ENCODE measurements around the gene RGS6.

Gene RGS6

GRCh38 chr14:72013721-72014345 is 81.6 kb downstream of the RGS6 start:
- no peak for DNase-seq (ENCODE audit: low read depth in 1 of 2, low spot score in 1 of 2)

GRCh38 chr14:72014486-72014885 is 82.3 kb downstream of the RGS6 start:
- no peak for DNase-seq (ENCODE audit: low read depth in 1 of 2, low spot score in 1 of 2)

GRCh38 chr14:72017290-72017689 is 85.1 kb downstream of the RGS6 start:
- DNase-seq (ENCODE audit: low read depth in 1 of 2, low spot score in 1 of 2): no peak

GRCh38 chr14:72023128-72024042 is 91.2 kb downstream of the RGS6 start:
- no peak for DNase-seq (ENCODE audit: low read depth in 1 of 2, low spot score in 1 of 2)

GRCh38 chr14:72024043-72024407 is 91.8 kb downstream of the RGS6 start:
- DNase-seq (ENCODE audit: low read depth in 1 of 2, low spot score in 1 of 2): no peak

- DNase-seq (ENCODE audit: low read depth in 1 of 2, low spot score in 1 of 2): no peak
These were observed 92.3 kb downstream of the RGS6 start for GRCh38 chr14:72024504-72024903.

- no peak for DNase-seq (ENCODE audit: low read depth in 1 of 2, low spot score in 1 of 2)
These were observed 94.3 kb downstream of the RGS6 start for GRCh38 chr14:72026536-72026935.

- DNase-seq (ENCODE audit: low read depth in 1 of 2, low spot score in 1 of 2): no peak
These were observed 94.8 kb downstream of the RGS6 start for GRCh38 chr14:72027061-72027460.

- DNase-seq (ENCODE audit: low read depth in 1 of 2, low spot score in 1 of 2): no peak
These were observed 101.1 kb downstream of the RGS6 start for GRCh38 chr14:72033365-72033764.

- no peak for DNase-seq (ENCODE audit: low read depth in 1 of 2, low spot score in 1 of 2)
These were observed 108.3 kb downstream of the RGS6 start for GRCh38 chr14:72040528-72040927.

- DNase-seq (ENCODE audit: low read depth in 1 of 2, low spot score in 1 of 2): no peak
These were observed 113.0 kb downstream of the RGS6 start for GRCh38 chr14:72045271-72045670.

- no peak for DNase-seq (ENCODE audit: low read depth in 1 of 2, low spot score in 1 of 2)
These were observed 113.7 kb downstream of the RGS6 start for GRCh38 chr14:72045885-72046284.

GRCh38 chr14:72049462-72049861 is 117.2 kb downstream of the RGS6 start:
- DNase-seq (ENCODE audit: low read depth in 1 of 2, low spot score in 1 of 2): no peak

GRCh38 chr14:72052356-72052755 is 120.1 kb downstream of the RGS6 start:
- no peak for DNase-seq (ENCODE audit: low read depth in 1 of 2, low spot score in 1 of 2)

- no peak for DNase-seq (ENCODE audit: low read depth in 1 of 2, low spot score in 1 of 2)
These were observed 121.4 kb downstream of the RGS6 start for GRCh38 chr14:72053651-72054050.

GRCh38 chr14:72054911-72055310 is 122.7 kb downstream of the RGS6 start:
- DNase-seq (ENCODE audit: low read depth in 1 of 2, low spot score in 1 of 2): no peak

GRCh38 chr14:72057701-72058285 is 125.6 kb downstream of the RGS6 start:
- no peak for DNase-seq (ENCODE audit: low read depth in 1 of 2, low spot score in 1 of 2)

- no peak for DNase-seq (ENCODE audit: low read depth in 1 of 2, low spot score in 1 of 2)
These were observed 128.2 kb downstream of the RGS6 start for GRCh38 chr14:72060460-72060859.

- DNase-seq (ENCODE audit: low read depth in 1 of 2, low spot score in 1 of 2): no peak
These were observed 128.7 kb downstream of the RGS6 start for GRCh38 chr14:72060917-72061316.

GRCh38 chr14:72061718-72062117 is 129.5 kb downstream of the RGS6 start:
- DNase-seq (ENCODE audit: low read depth in 1 of 2, low spot score in 1 of 2): no peak

GRCh38 chr14:72063761-72064282 is 131.6 kb downstream of the RGS6 start:
- DNase-seq (ENCODE audit: low read depth in 1 of 2, low spot score in 1 of 2): no peak

- DNase-seq (ENCODE audit: low read depth in 1 of 2, low spot score in 1 of 2): no peak
These were observed 132.3 kb downstream of the RGS6 start for GRCh38 chr14:72064501-72064900.

All from stimulated activated CD4-positive, alpha-beta T cell treated with anti-CD3 and anti-CD28 coated beads, Interleukin-15, amount 100 ng/mL, for 1 hour (primary cell).